Measurements from ENCODE around the gene RCAN2.

RCAN2 gene

GRCh38 chr6:46468403-46469010, 22.7 kb downstream of the RCAN2 start:
- TF ChIP-seq SIN3A (IDR thresholded peaks at IDR 0.05; ENCODE audit: borderline replicate concordance, insufficient read depth, low read length) (no peak), TAF1 (IDR thresholded peaks at IDR 0.05; ENCODE audit: borderline replicate concordance, insufficient read depth, low read length) (no peak), POLR2AphosphoS5 (IDR thresholded peaks at IDR 0.05; ENCODE audit: low read depth, low read length) (no peak), REST (IDR thresholded peaks at IDR 0.05; ENCODE audit: insufficient read depth in 1 of 2, low read depth in 2 of 2, low read length in 2 of 2) (no peak), FOXP2 (optimal IDR thresholded peaks at IDR 0.05; ENCODE audit: borderline replicate concordance, extremely low read depth, extremely low read length, insufficient read depth) (no peak)

GRCh38 chr6:46466570-46466969, 24.7 kb downstream of the RCAN2 start:
- no peak for TF ChIP-seq REST (IDR thresholded peaks at IDR 0.05; ENCODE audit: insufficient read depth in 1 of 2, low read depth in 2 of 2, low read length in 2 of 2)
- no peak for TF ChIP-seq FOXP2 (optimal IDR thresholded peaks at IDR 0.05; ENCODE audit: borderline replicate concordance, extremely low read depth, extremely low read length, insufficient read depth)
- TF ChIP-seq TAF1 (IDR thresholded peaks at IDR 0.05; ENCODE audit: borderline replicate concordance, insufficient read depth, low read length) = no peak
- no peak for TF ChIP-seq POLR2AphosphoS5 (IDR thresholded peaks at IDR 0.05; ENCODE audit: low read depth, low read length)
- TF ChIP-seq SIN3A (IDR thresholded peaks at IDR 0.05; ENCODE audit: borderline replicate concordance, insufficient read depth, low read length) = no peak

- no peak for TF ChIP-seq FOXP2 (optimal IDR thresholded peaks at IDR 0.05; ENCODE audit: borderline replicate concordance, extremely low read depth, extremely low read length, insufficient read depth)
- no peak for TF ChIP-seq TAF1 (IDR thresholded peaks at IDR 0.05; ENCODE audit: borderline replicate concordance, insufficient read depth, low read length)
- TF ChIP-seq POLR2AphosphoS5 (IDR thresholded peaks at IDR 0.05; ENCODE audit: low read depth, low read length) = no peak
- TF ChIP-seq REST (IDR thresholded peaks at IDR 0.05; ENCODE audit: insufficient read depth in 1 of 2, low read depth in 2 of 2, low read length in 2 of 2) = no peak
- no peak for TF ChIP-seq SIN3A (IDR thresholded peaks at IDR 0.05; ENCODE audit: borderline replicate concordance, insufficient read depth, low read length)
Observed at GRCh38 chr6:46465294-46466165, 25.7 kb downstream of the RCAN2 start.

GRCh38 chr6:46456297-46456696, 35.0 kb downstream of the RCAN2 start:
- no peak for TF ChIP-seq SIN3A (IDR thresholded peaks at IDR 0.05; ENCODE audit: borderline replicate concordance, insufficient read depth, low read length)
- TF ChIP-seq POLR2AphosphoS5 (IDR thresholded peaks at IDR 0.05; ENCODE audit: low read depth, low read length) = no peak
- TF ChIP-seq TAF1 (IDR thresholded peaks at IDR 0.05; ENCODE audit: borderline replicate concordance, insufficient read depth, low read length) = no peak
- no peak for TF ChIP-seq REST (IDR thresholded peaks at IDR 0.05; ENCODE audit: insufficient read depth in 1 of 2, low read depth in 2 of 2, low read length in 2 of 2)

Data from PFSK-1 (cell line).